ENCODE data around the gene GPR75.

Gene GPR75

DNA sequence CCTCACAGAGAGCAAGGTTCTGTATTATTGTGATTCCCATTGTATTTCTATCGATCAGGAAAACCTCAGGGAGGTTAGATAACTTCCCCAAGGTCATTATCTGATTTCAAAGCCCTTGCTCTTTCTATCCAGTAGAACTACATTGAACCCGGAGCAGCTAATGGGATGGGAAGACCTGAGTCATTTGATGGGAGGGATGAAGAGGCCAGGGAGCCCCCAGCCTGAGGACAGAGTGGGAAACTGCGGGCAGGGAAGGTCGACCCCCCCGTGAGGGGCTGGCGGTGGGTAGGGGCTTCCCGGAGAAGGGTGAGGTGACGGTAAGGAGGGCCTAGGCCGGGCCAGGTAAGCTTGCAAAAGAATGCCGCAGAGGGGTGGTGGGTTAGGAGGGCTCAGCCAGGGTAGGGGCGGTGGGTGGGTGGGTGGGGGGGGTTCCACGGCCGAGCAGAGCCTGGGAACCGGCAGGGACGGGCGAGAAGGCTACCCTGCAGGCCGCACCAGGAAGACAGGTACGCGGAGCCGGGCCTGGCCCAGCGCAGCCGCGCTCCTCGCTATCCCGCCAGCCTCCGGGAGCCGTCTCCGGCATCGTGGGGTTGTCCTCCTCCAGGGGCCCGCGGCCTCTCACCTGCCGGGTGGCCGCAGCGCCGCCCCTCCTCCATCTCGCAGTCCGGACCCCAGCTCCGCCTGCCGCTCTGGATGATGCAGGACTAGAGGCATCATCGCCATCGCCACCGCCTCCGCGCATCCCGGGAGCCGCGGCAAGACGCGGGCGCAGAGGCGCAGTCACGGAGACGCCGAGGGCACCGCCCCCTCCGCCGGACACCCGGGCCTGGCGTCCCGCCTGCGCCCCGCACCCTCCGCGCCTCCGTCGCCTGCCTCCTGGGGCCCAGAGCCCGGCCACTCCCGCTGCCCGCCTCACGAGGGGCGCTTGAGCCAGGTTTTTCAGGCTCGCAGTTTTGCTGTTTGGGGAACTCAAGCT, at the start of gene GPR75:
GPR75 (minus strand) TSS at position 762 of the 976 bp plus-strand sequence. CDS start 5,211 bp downstream, outside the sequence.
- H3K4me3 ChIP-seq (ENCODE audit: control insufficient read depth, low read depth, low read length) = peak within 1 kb of the TSS; percentile 31
- TF ChIP-seq, protein P1, sequence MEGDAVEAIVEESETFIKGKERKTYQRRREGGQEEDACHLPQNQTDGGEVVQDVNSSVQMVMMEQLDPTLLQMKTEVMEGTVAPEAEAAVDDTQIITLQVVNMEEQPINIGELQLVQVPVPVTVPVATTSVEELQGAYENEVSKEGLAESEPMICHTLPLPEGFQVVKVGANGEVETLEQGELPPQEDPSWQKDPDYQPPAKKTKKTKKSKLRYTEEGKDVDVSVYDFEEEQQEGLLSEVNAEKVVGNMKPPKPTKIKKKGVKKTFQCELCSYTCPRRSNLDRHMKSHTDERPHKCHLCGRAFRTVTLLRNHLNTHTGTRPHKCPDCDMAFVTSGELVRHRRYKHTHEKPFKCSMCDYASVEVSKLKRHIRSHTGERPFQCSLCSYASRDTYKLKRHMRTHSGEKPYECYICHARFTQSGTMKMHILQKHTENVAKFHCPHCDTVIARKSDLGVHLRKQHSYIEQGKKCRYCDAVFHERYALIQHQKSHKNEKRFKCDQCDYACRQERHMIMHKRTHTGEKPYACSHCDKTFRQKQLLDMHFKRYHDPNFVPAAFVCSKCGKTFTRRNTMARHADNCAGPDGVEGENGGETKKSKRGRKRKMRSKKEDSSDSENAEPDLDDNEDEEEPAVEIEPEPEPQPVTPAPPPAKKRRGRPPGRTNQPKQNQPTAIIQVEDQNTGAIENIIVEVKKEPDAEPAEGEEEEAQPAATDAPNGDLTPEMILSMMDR (IDR thresholded peaks at IDR 0.05; ENCODE audit: control insufficient read depth, insufficient read depth, low read depth, low read length, missing control alignments) = no peak
- DNase-seq (ENCODE audit: low read depth) = no peak

DNA sequence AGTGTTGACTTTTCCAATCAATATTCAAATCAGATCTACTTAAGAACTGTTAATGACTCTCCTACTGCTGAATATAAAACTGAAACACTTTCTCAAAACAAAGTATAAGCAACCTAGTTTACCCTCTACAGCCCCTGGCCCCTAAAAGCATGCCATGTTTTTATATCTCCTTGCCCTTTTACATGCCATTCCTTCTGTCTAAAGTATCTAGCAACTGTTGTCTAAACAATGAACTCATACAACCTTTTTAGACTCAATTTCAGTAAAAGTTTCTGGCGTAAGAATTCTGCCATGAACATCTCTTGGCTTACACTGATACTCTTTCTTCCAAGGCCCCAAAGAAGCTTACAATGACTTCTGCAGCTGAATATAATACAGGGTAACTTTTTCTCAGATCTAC, 47.8 kb upstream of the GPR75 start:
- no peak for DNase-seq (ENCODE audit: low read depth)
- H3K4me3 ChIP-seq (ENCODE audit: control insufficient read depth, low read depth, low read length) = no peak overlapping the region
- TF ChIP-seq, protein P1 (IDR thresholded peaks at IDR 0.05; ENCODE audit: control insufficient read depth, insufficient read depth, low read depth, low read length, missing control alignments) = no peak

DNA sequence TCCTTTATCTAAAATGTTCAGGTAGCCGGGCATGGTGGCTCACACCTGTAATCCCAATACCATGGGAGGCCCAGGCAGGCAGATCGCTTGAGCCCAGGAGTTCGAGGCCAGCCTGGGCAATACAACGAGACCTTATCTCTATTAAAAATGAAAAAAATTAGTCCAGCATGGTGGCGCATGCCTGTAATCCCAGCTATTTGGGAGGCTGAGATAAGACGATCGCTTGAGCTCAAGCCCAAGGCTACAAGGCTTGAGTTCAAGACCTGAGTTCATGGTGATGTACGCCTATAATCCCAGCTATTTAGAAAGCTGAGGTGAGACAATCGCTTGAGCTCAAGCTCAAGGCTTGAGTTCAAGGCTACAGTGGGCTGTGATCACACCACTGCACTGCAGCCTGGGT, 45.6 kb upstream of the GPR75 start:
- TF ChIP-seq, protein P1 (IDR thresholded peaks at IDR 0.05; ENCODE audit: control insufficient read depth, insufficient read depth, low read depth, low read length, missing control alignments) = no peak
- no peak for DNase-seq (ENCODE audit: low read depth)
- H3K4me3 ChIP-seq (ENCODE audit: control insufficient read depth, low read depth, low read length) = no peak overlapping the region

DNA sequence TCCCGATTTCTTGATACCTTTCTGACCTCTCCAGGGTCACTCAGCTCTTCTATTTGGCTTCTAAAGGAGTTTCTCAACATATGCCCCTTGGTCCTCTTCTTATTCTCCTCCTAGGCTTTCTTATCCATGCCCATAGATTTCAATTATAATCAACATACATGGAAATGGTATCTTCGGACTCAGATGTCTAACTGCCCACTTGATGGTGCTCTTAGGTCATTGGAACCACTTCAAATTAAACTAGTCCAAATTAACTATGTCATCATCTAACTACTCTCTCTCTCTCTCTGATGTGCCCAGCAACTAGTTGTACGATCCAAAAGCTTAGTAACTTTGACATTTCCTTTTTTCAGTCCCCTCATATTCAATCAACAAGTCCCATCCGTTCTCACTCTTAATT, 43.2 kb upstream of the GPR75 start:
- H3K4me3 ChIP-seq (ENCODE audit: control insufficient read depth, low read depth, low read length) = no peak overlapping the region
- TF ChIP-seq, protein P1 (IDR thresholded peaks at IDR 0.05; ENCODE audit: control insufficient read depth, insufficient read depth, low read depth, low read length, missing control alignments) = no peak
- no peak for DNase-seq (ENCODE audit: low read depth)

DNA sequence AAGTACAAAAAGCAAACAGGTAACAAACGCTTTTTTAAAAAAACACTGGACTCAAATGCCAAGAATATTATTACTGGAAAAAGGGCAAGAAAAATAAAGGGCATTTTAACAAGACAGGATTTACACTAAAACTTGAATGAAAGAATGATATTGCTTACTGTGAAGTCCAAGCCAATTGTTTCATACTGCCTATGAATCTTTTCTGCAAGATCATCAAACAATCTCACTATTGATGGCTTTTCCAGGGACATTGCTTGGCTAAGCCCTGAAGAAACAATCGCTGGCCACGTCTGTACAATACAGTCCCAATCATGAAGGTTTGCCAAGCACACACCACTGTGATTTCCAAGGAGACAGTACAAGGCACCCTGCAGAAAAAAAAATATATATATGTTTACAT, 41.4 kb upstream of the GPR75 start:
- DNase-seq (ENCODE audit: low read depth) = no peak
- no peak overlapping the region for H3K4me3 ChIP-seq (ENCODE audit: control insufficient read depth, low read depth, low read length)
- TF ChIP-seq, protein P1 (IDR thresholded peaks at IDR 0.05; ENCODE audit: control insufficient read depth, insufficient read depth, low read depth, low read length, missing control alignments) = no peak

DNA sequence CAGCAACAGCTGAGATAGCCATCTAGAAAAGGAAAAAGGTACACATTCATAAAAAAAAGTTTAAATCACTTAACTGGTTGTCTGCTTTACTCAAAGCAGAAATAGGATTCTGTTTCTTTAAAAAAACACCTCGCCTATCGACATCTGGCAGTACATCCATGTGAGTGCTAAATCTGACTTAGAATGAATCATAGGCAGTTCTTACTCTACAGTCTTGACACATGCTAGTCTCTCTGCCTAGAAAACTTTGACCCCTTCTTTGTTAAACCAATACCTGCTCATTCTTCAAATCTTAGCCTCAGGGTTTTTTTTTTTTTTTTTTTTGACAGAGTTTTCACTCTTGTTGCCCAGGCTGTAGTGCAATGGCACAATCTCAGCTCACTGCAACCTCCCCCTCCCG, 37.1 kb upstream of the GPR75 start:
- peak; percentile 20 for DNase-seq (ENCODE audit: low read depth)
- TF ChIP-seq, protein P1 (IDR thresholded peaks at IDR 0.05; ENCODE audit: control insufficient read depth, insufficient read depth, low read depth, low read length, missing control alignments) = no peak

More for the DNA sequence above, 37.1 kb upstream of the GPR75 start:
- no peak overlapping the region for H3K4me3 ChIP-seq (ENCODE audit: control insufficient read depth, low read depth, low read length)
